Astrocyte of the spinal cord (primary cell): ENCODE data around the gene SMCO4.

ENCODE experiments used
- DNase-seq: peaks from one replicate; pipeline ENCODE4 v3.0.0; 2011; ENCODE audit warnings: low read depth, low spot score
- H3K4me3 ChIP-seq: 2 replicates; pipeline ENCODE4 v1.5.1; 2011; ENCODE audit warnings: low read depth, mild to moderate bottlenecking, low read length, moderate library complexity
- in situ Hi-C: cut with HindIII; loops from 2 replicates; pipeline ENCODE4 v1.10.0; 2017; ENCODE audit warnings: low sequenced_read_pairs
- TF ChIP-seq, protein P1 (sequence below): IDR thresholded peaks from 2 replicates; pipeline ENCODE4 v1.5.1; 2012; ENCODE audit warnings: low read depth, mild to moderate bottlenecking, low read length, inconsistent platforms

SMCO4 gene

DNA sequence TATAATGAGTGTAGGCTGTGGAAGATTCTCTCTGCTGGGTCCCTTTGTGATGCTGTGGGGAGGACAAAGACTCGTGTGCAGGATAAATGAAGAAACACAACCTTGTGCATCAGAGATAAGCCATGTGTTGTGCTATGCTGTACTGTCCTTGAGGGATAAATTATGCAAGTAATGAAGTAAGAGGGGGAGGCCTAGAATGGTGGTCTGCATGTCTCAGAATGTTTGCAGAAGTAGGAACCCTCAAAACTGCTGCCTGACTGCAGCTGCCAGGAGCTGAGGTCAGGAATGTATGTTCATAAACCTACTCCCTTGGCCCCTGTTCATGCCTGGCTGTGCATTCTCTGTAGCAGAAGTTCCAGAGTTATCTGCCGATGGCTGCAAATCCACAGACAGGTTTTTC lies 4.6 kb upstream of the SMCO4 start:
- DNase-seq = no peak
- in situ Hi-C loops = no loop called here
- TF ChIP-seq, protein P1, sequence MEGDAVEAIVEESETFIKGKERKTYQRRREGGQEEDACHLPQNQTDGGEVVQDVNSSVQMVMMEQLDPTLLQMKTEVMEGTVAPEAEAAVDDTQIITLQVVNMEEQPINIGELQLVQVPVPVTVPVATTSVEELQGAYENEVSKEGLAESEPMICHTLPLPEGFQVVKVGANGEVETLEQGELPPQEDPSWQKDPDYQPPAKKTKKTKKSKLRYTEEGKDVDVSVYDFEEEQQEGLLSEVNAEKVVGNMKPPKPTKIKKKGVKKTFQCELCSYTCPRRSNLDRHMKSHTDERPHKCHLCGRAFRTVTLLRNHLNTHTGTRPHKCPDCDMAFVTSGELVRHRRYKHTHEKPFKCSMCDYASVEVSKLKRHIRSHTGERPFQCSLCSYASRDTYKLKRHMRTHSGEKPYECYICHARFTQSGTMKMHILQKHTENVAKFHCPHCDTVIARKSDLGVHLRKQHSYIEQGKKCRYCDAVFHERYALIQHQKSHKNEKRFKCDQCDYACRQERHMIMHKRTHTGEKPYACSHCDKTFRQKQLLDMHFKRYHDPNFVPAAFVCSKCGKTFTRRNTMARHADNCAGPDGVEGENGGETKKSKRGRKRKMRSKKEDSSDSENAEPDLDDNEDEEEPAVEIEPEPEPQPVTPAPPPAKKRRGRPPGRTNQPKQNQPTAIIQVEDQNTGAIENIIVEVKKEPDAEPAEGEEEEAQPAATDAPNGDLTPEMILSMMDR = no peak
- H3K4me3 ChIP-seq = no peak overlapping the region

DNA sequence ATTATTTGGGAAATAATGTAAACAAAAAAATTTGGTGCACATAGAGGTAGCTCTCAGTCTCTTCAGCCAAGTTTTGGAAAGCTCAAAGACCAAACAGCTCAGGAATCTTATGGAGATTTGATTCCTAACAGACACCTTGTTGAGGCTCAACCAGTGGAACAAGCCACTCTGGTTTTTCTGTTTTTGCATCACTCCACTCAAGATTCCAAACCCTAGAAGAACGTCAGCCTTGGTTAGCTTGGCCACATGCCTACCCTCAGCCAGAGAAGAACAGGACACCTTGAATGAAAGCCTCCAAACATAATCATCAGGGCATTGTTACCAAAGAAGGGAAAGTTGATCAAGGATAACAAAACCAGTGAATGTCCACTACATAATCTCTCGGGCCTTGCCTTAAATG lies 3.8 kb upstream of the SMCO4 start:
- H3K4me3 ChIP-seq = no peak overlapping the region
- in situ Hi-C loops = no loop called here
- TF ChIP-seq, protein P1 = no peak
- DNase-seq = no peak

DNA sequence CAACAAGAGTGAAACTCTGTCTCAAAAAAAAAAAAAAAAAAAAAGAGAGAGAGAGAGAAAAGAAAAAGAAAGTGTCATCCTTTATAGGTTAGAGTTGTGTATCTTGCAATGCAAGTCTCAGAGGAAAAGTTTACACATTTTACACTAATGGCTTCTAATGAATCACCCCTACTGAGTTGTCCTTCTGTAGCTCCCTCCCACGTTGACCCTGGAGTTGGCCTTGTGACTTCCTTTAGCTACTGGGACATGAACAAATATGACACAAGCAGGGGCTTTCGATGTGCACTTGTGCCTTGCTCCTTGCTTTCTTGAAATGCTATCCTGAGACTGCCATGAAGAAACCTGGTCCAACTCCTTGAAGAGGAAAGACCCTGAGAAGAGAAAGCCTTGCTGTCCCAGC lies 2.4 kb upstream of the SMCO4 start:
- TF ChIP-seq, protein P1 = no peak
- DNase-seq = no peak
- in situ Hi-C loops = no loop called here
- no peak overlapping the region for H3K4me3 ChIP-seq

DNA sequence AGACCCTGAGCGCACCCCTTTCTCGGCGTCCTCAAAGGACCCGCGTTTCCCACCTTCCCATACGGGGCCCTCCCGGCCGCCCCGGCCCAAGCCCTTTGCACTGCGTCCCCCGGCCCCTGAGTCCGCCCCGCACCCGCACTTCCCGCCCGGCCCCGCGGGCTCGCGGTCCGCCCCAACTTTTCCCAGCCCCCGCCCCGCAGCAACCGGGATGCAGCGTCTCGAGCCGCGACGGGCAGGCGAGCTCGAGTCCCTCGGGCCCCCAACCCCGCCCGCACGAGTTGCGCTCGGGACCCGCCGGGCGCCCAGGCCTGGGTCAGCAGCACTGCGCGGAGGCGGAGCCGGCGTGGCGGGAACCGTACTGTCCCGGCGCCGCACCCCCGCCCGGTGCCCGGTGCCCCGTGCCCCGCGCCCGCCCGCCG lies 371 bp downstream of the SMCO4 start:
- no peak for DNase-seq
- in situ Hi-C loops = no loop called here
- TF ChIP-seq, protein P1 = no peak
- peak overlapping the region; percentile 67 for H3K4me3 ChIP-seq

DNA sequence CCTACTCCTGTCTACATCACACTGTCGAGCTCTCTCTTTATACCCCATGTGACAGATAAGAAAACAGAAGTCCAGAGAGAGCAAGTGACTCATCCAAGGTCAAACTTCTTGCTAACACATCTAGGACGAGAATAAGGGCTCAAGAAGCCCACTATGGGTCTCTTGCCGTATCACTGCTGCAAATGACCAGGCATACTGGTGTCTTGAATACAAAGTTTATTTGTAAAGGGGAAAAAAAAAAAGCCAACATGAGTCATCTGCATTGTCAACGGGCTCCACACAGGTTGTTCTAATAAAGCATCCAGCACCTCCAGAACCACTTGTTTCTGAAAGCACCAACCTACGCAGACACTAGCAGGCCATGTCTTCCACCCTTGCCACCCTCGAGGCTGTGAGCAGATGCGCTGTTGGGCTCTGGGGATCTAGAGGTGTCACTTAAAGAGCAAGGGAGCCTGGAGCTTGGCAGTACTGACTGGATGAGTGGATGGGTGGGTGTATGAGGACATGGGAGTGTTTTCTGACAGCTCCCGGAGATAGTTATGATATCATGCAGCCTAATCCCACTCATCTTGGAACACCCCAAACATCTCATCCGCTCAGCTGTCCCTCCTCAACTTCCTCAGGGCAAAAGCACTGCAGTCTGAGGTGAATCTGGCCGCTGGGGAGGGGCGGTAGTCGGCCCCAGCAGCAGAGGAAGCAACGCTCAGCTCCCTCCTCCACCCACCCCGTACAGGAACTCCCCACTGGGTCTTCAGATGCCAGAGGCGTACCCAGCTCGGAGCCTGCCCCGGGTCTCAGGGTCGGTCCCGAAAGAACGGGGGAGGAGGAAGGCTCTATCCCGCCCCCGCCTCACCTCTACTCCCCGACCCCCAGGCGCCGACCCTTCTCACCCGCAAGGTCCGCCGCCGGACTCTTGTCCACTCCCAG lies 1.0 kb downstream of the SMCO4 start:
- TF ChIP-seq, protein P1 = no peak
- in situ Hi-C loops = no loop called here
- peak; percentile 74 for DNase-seq
- H3K4me3 ChIP-seq = peak overlapping the region; percentile 67

DNA sequence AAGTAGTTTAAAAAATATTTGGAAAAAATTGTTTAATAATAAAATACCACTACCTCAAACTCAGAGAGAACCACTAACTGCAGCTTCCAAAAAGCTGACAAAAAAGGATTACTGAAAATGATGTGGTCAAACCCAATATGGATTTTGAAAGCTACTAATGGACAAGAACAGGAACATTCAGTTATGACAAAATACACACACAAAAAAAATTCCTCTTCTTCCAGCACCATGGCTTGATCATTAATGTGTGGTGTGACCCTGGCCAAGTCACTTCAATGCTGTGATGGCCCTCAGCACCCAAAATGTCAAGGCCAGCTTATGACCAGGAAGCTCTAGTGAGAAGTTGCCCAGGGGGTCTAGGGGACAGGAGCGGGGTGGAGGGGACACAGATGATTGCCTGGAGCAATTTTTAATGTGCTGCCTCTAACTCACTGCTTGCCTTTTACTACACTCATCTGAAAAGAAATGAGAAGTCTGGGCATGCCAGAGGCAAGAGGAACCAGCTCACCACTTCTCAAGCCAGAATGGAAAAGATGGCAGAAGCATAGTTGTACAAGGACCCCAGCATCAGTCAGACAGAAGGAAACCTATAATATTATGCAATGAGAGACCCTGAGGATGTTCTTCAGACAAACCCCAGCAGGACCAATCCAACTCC lies 2.2 kb downstream of the SMCO4 start:
- no peak overlapping the region for H3K4me3 ChIP-seq
- TF ChIP-seq, protein P1 = no peak
- DNase-seq = no peak
- in situ Hi-C loops = no loop called here
